Muscle layer of duodenum (tissue), 2 donors: ENCODE data around the gene CD8A.
"Not testable (repeated sequence)": the region's sequence is repeated elsewhere in the genome, so short reads cannot be mapped to it uniquely, and the experiment has no call there.

Experiments
- H3K27ac ChIP-seq: one replicate; pipeline ENCODE4 v1.7.0; 2013; ENCODE audit warnings: mild to moderate bottlenecking, low read length
- H3K27me3 ChIP-seq: one replicate; pipeline ENCODE4 v1.7.0; 2013; ENCODE audit warnings: low read depth, mild to moderate bottlenecking, control low read depth, low read length
- H3K36me3 ChIP-seq, 2 donors: one replicate each; pipeline ENCODE4 v1.7.0; 2013; ENCODE audit warnings: low read length in 2 of 2, control low read depth in 1 of 2, mild to moderate bottlenecking in 1 of 2; ENCODE audit not compliant: insufficient read depth in 2 of 2, control insufficient read depth in 1 of 2
- H3K4me1 ChIP-seq, 2 donors: one replicate each; pipeline ENCODE4 v1.7.0; 2013; ENCODE audit warnings: low read length in 2 of 2, mild to moderate bottlenecking in 2 of 2, control low read depth in 1 of 2, moderate library complexity in 1 of 2; ENCODE audit not compliant: insufficient read depth in 2 of 2, control insufficient read depth in 1 of 2
- H3K4me3 ChIP-seq, 2 donors: one replicate each; pipeline ENCODE4 v1.7.0; 2013; ENCODE audit warnings: low read length in 2 of 2, low read depth in 1 of 2, mild to moderate bottlenecking in 1 of 2
- H3K9me3 ChIP-seq, 2 donors: one replicate each; pipeline ENCODE4 v1.7.0; 2013; ENCODE audit warnings: low read length in 2 of 2, control low read depth in 1 of 2, mild to moderate bottlenecking in 1 of 2; ENCODE audit not compliant: control insufficient read depth in 1 of 2
- donor health status: healthy.

Gene CD8A

DNA sequence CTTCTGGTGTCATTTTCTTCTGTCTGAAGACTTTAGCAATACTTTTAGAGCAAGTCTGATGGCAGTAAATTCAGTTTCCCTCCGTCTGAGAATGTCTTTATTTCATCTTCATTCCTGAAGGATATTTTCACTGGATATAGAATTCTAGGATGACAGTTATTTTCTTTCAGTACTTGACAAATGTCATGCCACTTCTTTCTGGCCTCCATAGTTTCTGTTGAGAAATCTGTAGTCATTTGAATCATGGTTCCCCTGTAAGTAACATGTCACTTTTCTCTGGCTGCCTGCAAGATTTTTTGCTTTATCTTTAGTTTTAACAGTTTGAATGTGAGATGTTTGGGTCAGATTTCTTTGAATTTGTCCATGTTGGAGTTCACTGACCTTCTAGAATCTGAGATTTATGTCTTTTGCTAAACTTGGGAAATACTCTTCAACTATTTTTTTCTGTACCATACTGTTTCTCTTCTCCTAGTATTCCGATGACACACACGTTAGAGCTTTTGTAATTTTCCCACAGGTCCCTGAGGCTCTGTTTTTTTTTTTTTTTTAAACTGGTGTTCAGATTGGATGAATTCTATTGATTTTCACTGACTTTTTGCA is 40.4 kb downstream of the CD8A start:
- H3K27me3 ChIP-seq: no peaks in the 10 kb centered on the region
- H3K27ac ChIP-seq: no peak overlapping the region
- H3K4me1 ChIP-seq: peaks cover 0 to 17% of the 10 kb centered on the region in 2 donors
- peaks cover 15 to 18% of the 10 kb centered on the region in 2 donors for H3K36me3 ChIP-seq
- peaks cover 5 to 7% of the 10 kb centered on the region in 2 donors for H3K9me3 ChIP-seq
- H3K4me3 ChIP-seq: no peak overlapping the region

- Histone ChIP-seq H3K4me1 (peaks cover 0 to 17% of the 10 kb centered on the region in 2 donors), H3K27ac (no peak overlapping the region), H3K9me3 (peaks cover 5 to 7% of the 10 kb centered on the region in 2 donors), H3K36me3 (peaks cover 13 to 14% of the 10 kb centered on the region in 2 donors), H3K27me3 (no peaks in the 10 kb centered on the region), H3K4me3 (no peak overlapping the region)
Observed at GRCh38 chr2:86747711-86748639, 42.7 kb downstream of the CD8A start.

DNA sequence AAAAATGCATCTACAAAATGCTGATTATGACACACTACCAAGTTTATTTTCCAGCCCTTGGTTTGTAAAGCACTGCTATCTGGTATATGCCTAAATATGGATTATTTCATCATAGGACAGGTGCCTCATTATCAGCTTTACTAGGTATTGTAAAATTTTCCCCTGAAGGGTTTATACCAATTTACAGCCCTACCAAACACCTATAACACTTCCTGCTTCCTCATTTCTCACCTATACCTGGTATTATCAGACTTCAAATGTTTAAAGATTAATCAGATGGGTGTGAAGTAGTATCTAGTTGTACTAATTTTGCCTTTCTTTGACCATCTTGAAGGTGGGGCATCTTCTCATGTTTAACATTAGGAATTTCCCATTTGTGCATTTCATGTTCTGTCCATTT is 43.8 kb downstream of the CD8A start:
- no peak overlapping the region for H3K27ac ChIP-seq
- H3K4me1 ChIP-seq: peaks cover 0 to 17% of the 10 kb centered on the region in 2 donors
- no peak overlapping the region for H3K4me3 ChIP-seq
- H3K36me3 ChIP-seq: peaks cover 3 to 4% of the 10 kb centered on the region in 2 donors
- peaks cover 5 to 7% of the 10 kb centered on the region in 2 donors for H3K9me3 ChIP-seq
- no peaks in the 10 kb centered on the region for H3K27me3 ChIP-seq

DNA sequence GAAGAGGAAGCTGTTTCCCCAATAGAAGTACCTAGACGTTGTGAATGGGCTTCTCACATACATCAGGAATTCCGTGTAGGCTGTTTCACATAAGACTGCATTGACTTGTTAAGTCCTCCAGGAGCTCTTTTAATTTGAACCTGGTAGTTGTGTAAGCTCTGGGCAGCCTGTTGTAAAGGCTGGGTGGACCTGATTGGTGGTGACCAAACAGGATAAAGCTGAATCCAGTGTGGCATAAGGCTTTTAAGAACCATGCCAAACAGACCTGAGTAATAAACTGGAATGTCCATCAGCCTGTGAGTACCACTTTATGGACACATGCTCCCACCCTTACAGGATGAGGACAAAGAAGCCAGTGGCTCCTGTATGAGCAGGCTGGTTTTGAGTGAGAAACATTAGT is 46.6 kb downstream of the CD8A start:
- no peaks in the 10 kb centered on the region for H3K27me3 ChIP-seq
- H3K4me1 ChIP-seq: peaks cover 0 to 10% of the 10 kb centered on the region in 2 donors
- no peaks in the 10 kb centered on the region for H3K9me3 ChIP-seq

GRCh38 chr2:86741889-86742498 is 48.7 kb downstream of the CD8A start:
- H3K27ac ChIP-seq, H3K4me3 ChIP-seq, H3K9me3 ChIP-seq, H3K27me3 ChIP-seq, H3K36me3 ChIP-seq, H3K4me1 ChIP-seq: not testable (repeated sequence)

More for the DNA sequence above, 46.6 kb downstream of the CD8A start:
- no peak overlapping the region for H3K4me3 ChIP-seq
- H3K36me3 ChIP-seq: peaks cover 0 to 4% of the 10 kb centered on the region in 2 donors
- no peak overlapping the region for H3K27ac ChIP-seq

DNA sequence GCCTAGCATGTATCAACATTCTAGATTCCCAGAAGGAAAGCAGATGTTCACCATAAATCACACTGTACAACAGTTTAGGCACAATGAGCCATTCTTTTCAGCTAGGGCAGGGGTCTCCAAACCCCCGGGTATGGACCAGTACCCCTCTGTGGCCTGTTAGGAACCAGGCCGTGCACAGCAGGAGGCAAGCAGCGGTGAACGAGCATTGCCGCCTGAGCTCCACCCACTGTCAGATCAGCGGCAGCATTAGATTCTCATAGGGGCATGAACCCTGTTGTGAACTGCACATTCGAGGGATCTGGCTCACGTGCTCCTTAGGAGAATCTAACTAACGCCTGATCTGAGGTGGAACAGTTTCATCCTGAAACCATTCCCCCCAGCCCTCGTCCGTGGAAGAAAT is 50.8 kb downstream of the CD8A start:
- H3K36me3 ChIP-seq, H3K9me3 ChIP-seq, H3K27me3 ChIP-seq, H3K4me3 ChIP-seq, H3K27ac ChIP-seq, H3K4me1 ChIP-seq: not testable (repeated sequence)

DNA sequence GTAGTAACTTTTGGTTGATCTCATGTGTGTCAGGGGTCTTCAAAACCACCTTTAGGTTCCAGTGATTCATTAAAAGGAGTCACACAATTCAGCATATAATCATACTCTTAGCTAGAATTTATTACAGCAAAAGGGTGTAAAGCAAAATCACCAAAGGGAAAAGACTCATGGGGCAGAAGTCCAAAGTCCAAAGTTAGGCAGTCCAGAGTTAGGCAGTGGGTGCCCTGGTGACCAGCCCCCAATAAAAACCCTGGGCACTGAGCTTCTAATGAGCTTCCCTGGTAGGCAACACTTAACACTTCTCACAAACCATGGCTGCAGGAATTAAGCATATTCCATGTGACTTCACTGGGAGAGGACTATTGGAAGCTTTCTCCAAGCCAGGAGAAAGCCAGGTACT is 51.2 kb downstream of the CD8A start:
- H3K9me3 ChIP-seq, H3K4me1 ChIP-seq, H3K27me3 ChIP-seq: not testable (repeated sequence)

GRCh38 chr2:86734896-86735295 is 55.8 kb downstream of the CD8A start:
- H3K4me3 ChIP-seq, H3K9me3 ChIP-seq, H3K36me3 ChIP-seq, H3K4me1 ChIP-seq, H3K27ac ChIP-seq, H3K27me3 ChIP-seq: not testable (repeated sequence)

More for the DNA sequence above, 51.2 kb downstream of the CD8A start:
- H3K4me3 ChIP-seq, H3K36me3 ChIP-seq, H3K27ac ChIP-seq: not testable (repeated sequence)
